Measurements from ENCODE around the gene OXER1.
"Not testable (repeated sequence)": the region's sequence is repeated elsewhere in the genome, so short reads cannot be mapped to it uniquely, and the experiment has no call there.

The OXER1 gene

DNA sequence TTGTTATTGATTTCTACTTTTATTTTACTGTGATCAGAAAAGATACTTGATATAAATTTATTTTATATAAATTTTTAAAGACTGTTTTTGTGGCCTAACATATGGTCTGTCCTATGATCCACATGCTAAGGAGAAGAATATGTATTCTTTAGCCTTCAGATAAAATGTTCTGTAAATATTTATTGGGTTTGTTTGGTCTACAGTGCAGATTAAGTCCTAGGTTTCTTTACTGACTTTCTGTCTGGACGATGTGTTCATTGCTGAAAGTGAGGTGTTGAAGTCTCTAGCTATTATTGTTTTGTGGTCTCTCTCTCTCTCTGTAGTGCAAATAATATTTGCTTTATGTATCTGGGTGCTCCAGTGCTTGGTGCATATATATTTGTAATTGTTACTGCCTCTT is 30.1 kb downstream of the OXER1 start:
- Histone ChIP-seq H3K9me3 (ENCODE audit: control insufficient read depth, insufficient read depth, low read length) (no peaks in the 10 kb centered on the region), H3K36me3 (ENCODE audit: insufficient read depth, low read length) (no peaks in the 10 kb centered on the region)

GRCh38 chr2:42731316-42731715 is 32.6 kb downstream of the OXER1 start:
- not testable (repeated sequence) for H3K9ac ChIP-seq (ENCODE audit: low read depth, low read length); H3K9me3 ChIP-seq (ENCODE audit: control insufficient read depth, insufficient read depth, low read length); H3K4me1 ChIP-seq (ENCODE audit: insufficient read depth, low read length); H3K36me3 ChIP-seq (ENCODE audit: insufficient read depth, low read length)

More for the DNA sequence above, 30.1 kb downstream of the OXER1 start:
- H3K4me1 ChIP-seq (ENCODE audit: insufficient read depth, low read length): no peaks in the 10 kb centered on the region
- H3K9ac ChIP-seq (ENCODE audit: low read depth, low read length): no peak overlapping the region

- Histone ChIP-seq H3K4me1 (ENCODE audit: insufficient read depth, low read length) (peaks cover 5% of the 10 kb centered on the region; the same call in 1 of the 2 replicates), H3K9me3 (ENCODE audit: control insufficient read depth, insufficient read depth, low read length) (no peaks in the 10 kb centered on the region), H3K9ac (ENCODE audit: low read depth, low read length) (no peak overlapping the region), H3K36me3 (ENCODE audit: insufficient read depth, low read length) (no peaks in the 10 kb centered on the region)
Measured at GRCh38 chr2:42726680-42727079, 37.3 kb downstream of the OXER1 start.

GRCh38 chr2:42725657-42726056 is 38.3 kb downstream of the OXER1 start:
- H3K36me3 ChIP-seq (ENCODE audit: insufficient read depth, low read length): no peaks in the 10 kb centered on the region
- H3K9ac ChIP-seq (ENCODE audit: low read depth, low read length): no peak overlapping the region
- peaks cover 5% of the 10 kb centered on the region; the same call in 1 of the 2 replicates for H3K4me1 ChIP-seq (ENCODE audit: insufficient read depth, low read length)
- H3K9me3 ChIP-seq (ENCODE audit: control insufficient read depth, insufficient read depth, low read length): no peaks in the 10 kb centered on the region

DNA sequence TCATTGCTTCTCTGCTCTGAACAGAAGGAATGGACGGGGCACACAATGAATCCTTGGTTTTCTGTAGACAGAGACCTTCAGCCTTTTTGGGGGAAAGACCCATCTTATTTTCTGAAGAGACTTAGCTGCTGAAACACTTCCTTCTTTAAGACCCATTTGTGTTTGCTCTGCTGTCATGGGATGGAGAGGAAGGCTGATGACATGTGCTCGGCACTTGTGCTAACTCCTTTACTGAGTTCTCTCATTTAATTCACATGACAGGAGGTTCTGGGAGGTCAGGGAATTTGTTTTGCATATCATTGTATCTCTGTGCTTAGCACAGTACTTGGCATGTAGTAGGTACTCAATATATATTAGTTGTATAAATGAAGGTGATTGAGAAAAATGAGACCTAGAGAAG is 39.0 kb downstream of the OXER1 start:
- H3K9me3 ChIP-seq (ENCODE audit: control insufficient read depth, insufficient read depth, low read length): no peaks in the 10 kb centered on the region
- no peak overlapping the region for H3K9ac ChIP-seq (ENCODE audit: low read depth, low read length)
- no peaks in the 10 kb centered on the region; the same call in 1 of the 2 replicates for H3K36me3 ChIP-seq (ENCODE audit: insufficient read depth, low read length)
- H3K4me1 ChIP-seq (ENCODE audit: insufficient read depth, low read length): peaks cover 5% of the 10 kb centered on the region; the same call in 1 of the 2 replicates

DNA sequence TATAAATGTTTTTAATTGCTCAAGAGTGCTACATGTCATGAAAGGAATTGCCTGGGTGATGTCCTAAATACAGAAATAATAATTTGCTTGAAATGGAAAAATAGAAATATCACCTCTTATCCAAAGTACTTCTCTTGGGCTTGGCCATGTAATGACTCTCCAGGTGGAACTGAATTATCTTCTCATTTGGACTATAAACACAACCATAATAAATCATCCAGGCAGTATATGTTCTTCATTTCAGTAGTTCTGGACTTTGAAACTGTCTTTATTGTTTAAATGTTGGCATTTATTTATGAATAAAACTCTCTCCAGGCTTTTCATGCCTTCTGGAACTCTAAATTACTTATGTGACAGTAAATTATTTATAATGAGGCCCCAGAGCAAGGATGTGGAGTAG is 40.5 kb downstream of the OXER1 start:
- no peaks in the 10 kb centered on the region for H3K9me3 ChIP-seq (ENCODE audit: control insufficient read depth, insufficient read depth, low read length)
- H3K36me3 ChIP-seq (ENCODE audit: insufficient read depth, low read length): no peaks in the 10 kb centered on the region; the same call in 1 of the 2 replicates
- H3K4me1 ChIP-seq (ENCODE audit: insufficient read depth, low read length): peaks cover 5% of the 10 kb centered on the region; the same call in 1 of the 2 replicates
- H3K9ac ChIP-seq (ENCODE audit: low read depth, low read length): no peak overlapping the region

- Histone ChIP-seq H3K9ac (ENCODE audit: low read depth, low read length) (no peak overlapping the region), H3K9me3 (ENCODE audit: control insufficient read depth, insufficient read depth, low read length) (no peaks in the 10 kb centered on the region), H3K36me3 (ENCODE audit: insufficient read depth, low read length) (no peaks in the 10 kb centered on the region; the same call in 1 of the 2 replicates), H3K4me1 (ENCODE audit: insufficient read depth, low read length) (peaks cover 5% of the 10 kb centered on the region; the same call in 1 of the 2 replicates)
Measured at GRCh38 chr2:42722320-42723190, 41.4 kb downstream of the OXER1 start.

DNA sequence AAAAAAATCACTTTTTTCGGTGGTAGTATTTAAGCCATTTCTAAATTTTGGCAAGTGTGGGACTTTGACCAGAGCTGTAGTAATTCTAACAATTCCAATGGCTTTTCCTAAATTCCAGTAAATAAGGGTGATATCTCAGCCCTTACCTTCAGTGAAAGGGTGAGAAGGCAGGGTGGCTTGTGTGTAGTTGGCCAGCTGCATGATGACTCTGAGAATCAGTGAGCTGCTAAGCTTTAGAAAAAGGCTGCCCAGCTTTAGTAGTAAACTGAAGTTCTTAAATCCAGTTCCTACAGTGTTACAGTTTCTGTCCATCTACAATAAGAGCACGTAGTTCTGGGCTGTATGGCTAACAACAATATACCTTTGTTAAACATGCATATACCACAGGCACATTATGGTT is 42.0 kb downstream of the OXER1 start:
- Histone ChIP-seq H3K9me3 (ENCODE audit: control insufficient read depth, insufficient read depth, low read length) (no peaks in the 10 kb centered on the region), H3K36me3 (ENCODE audit: insufficient read depth, low read length) (no peaks in the 10 kb centered on the region; the same call in 1 of the 2 replicates), H3K4me1 (ENCODE audit: insufficient read depth, low read length) (peaks cover 5% of the 10 kb centered on the region; the same call in 1 of the 2 replicates), H3K9ac (ENCODE audit: low read depth, low read length) (no peak overlapping the region)

DNA sequence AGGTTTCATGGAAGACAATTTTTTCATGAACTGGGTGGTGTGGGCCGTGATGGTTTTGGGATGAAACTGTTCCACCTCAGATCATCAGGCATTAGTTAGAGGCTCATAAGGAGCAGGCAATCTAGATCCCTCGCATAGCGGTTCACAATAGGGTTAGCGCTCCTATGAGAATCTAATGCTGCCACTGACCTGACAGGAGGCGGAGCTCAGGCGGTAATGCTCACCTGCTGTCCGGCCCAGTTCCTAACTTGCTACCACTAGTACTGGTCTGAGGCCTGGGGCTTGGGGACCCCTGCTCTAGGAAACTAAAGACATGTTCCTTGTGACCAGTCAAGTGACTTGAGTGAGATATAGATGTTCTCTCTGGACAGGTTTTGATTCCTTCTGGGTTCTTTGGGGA is 49.2 kb downstream of the OXER1 start:
- no peaks in the 10 kb centered on the region for H3K9me3 ChIP-seq (ENCODE audit: control insufficient read depth, insufficient read depth, low read length)
- no peaks in the 10 kb centered on the region for H3K36me3 ChIP-seq (ENCODE audit: insufficient read depth, low read length)
- H3K4me1 ChIP-seq (ENCODE audit: insufficient read depth, low read length): no peaks in the 10 kb centered on the region

GRCh38 chr2:42713920-42714319 is 50.0 kb downstream of the OXER1 start:
- Histone ChIP-seq H3K9ac (ENCODE audit: low read depth, low read length) (no peak overlapping the region), H3K4me1 (ENCODE audit: insufficient read depth, low read length) (no peaks in the 10 kb centered on the region), H3K36me3 (ENCODE audit: insufficient read depth, low read length) (no peaks in the 10 kb centered on the region), H3K9me3 (ENCODE audit: control insufficient read depth, insufficient read depth, low read length) (no peaks in the 10 kb centered on the region)

More for the DNA sequence above, 49.2 kb downstream of the OXER1 start:
- no peak overlapping the region for H3K9ac ChIP-seq (ENCODE audit: low read depth, low read length)

- no peak overlapping the region for H3K9ac ChIP-seq (ENCODE audit: low read depth, low read length)
- H3K9me3 ChIP-seq (ENCODE audit: control insufficient read depth, insufficient read depth, low read length): no peaks in the 10 kb centered on the region
- H3K4me1 ChIP-seq (ENCODE audit: insufficient read depth, low read length): no peaks in the 10 kb centered on the region
- H3K36me3 ChIP-seq (ENCODE audit: insufficient read depth, low read length): peaks cover 5% of the 10 kb centered on the region; the same call in 1 of the 2 replicates
Measured at GRCh38 chr2:42712934-42713333, 51.0 kb downstream of the OXER1 start.

All from ES-I3 (cell line).